Cerebellar nuclear complex (tissue), 1 donor: ENCODE results near the gene PRUNE2.

Experiments used
- DNase-seq, 2 experiments: peaks; one replicate each; lab custom pipeline; 2025; lab: John Stamatoyannopoulos, UW

Gene PRUNE2

DNA sequence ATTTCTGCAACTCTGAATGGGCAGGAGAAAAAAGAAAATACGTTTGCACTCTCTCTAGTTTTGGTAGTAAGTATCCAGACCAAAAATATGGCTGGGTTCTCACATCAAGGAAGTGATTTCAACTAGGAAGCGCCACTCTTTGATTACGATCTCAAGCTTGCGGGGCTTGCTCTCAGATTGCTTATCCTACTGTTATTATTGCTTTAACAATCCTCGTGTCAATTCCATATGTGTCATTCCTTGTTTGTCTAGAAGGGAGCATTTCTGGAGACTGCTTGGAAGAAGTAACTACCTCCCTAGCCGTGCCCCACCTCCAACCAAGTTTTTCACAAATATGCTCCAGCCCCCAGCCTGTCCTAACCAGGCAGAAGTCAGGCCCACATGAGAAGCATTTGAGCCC is 3.5 kb downstream of the PRUNE2 start:
- no peak for DNase-seq

DNA sequence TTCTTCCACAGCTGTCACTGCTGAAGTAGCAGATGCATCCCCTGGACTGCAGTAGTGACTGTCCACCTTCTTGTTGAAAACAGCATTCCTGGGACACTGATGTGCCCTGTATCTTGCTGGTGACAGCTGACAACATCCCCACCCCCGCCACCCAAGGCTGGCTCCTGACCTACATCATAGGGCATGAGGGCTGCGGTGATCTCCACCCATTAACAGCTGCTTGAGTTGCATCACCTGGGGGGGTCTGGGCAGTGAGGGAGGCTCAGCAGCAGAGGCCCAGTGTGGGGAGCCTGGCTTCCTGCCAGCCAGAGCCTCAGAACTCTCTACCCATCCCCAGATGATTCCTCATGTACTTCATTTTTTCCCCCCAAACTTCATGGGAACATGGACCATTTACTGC is 4.1 kb downstream of the PRUNE2 start:
- no peak for DNase-seq

DNA sequence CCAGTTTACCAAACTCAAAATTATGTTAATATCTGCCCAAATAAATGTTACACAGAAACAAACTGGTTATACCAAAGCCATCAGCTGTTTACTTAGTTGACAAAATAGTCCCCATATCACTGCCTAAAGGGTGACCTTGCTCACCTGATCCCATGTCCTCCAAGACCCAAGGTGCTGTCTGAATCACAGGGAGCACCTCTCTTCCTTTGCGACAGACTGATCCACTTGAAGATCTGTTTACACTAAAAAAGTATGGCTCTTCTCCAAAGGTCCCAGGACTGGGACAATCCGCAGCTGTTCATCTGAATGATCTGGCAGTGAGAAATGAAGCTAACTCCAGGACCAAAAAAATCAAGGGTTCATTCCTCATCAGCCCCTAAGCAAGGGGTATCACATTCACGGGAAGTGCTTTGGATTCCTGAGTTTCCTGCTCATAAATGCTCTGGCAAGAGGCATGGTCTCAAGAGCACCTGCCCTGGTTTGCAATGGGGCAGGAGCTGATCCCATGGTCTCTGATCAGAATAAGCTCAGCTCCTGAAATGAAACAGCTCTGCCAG is 5.0 kb downstream of the PRUNE2 start:
- DNase-seq, result no peak

DNA sequence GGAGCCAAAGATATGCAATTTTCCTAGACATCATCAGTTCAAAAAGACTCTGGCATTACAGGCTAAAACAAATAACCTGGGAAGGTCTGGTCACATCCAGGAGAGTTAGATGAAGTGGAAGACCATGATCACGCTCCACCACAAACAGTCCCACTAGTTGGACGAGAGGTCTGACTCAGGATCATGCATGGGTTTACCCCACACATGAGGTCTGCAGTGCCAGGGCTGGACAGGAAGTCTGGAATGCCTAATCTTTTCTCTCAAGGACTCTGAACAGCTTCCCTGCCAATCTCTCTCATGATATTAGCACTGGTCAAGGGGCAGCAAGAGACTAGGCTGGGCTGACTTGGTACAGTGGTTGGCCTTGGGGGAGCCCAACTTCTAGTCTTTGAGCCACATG is 7.1 kb downstream of the PRUNE2 start:
- DNase-seq, result no peak

DNA sequence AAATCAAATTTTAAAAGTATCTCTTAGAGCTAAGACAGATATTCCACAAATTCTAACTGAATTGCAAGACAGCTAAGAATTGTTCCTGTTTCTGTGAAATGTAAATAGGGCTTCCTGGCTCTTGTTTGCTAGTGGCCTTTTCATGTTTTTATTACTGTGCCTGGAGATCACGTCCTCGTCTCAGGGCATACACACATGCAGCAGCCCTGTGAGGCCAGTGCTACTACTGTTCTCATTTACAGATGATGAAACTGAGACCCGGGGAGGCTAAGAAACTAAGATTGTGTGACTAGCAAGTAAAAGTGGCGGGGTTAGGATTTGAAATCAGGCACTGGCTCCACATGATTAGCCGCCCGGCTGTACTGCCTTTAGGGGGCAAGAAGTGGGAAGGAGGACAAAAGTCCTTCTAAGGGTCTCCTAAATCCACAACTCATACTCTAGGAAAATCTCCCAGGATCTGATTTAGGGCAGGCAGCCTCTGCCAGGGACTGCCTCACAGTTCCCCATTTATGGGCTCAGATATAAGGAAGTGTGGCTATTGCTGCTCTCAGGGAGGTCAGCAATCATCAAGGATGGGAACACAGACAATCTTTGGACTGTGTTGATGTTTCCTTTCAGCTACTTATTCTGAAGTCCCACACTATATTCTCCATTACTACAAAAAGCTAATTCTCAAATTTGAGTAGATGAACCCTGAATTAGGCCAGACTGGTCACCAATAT is 7.9 kb downstream of the PRUNE2 start:
- DNase-seq, result no peak

DNA sequence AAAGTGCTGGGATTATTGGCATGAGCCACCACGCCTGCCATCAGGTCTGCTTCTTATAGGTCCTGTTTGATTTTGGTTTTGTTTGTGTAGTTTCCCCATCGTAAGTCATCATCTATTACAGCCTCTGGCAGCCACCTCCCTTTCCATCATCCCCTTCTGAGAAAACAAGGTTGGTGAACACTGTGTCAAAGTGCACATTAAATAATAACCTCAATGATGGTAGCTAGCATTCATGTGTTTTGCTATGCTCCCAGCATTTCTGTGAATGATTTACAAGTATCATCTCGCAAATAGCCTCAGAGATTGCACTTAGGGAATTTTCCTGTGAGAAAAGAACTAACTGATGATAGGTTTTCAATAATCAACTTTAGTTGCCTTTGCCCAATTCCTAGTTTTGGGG is 9.9 kb downstream of the PRUNE2 start:
- DNase-seq, result no peak

DNA sequence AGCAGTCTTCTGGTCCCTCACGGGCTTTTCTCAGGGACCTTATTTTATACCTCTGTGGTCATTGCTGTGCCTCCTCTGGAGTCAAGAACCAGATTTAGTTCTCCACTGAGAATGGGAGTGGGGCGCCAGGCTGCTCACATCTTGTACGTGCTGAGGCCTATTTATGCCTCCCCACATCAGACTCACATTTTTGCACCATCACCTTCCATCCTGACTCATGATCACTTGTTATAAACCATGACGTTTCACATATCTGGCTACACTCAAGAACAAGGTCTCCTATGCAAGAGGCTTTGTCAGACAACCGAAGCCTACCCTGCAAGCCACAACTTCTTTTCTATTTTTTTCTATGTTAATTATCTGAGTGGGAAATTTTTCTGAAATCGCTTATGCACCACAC is 10.7 kb downstream of the PRUNE2 start:
- no peak for DNase-seq

DNA sequence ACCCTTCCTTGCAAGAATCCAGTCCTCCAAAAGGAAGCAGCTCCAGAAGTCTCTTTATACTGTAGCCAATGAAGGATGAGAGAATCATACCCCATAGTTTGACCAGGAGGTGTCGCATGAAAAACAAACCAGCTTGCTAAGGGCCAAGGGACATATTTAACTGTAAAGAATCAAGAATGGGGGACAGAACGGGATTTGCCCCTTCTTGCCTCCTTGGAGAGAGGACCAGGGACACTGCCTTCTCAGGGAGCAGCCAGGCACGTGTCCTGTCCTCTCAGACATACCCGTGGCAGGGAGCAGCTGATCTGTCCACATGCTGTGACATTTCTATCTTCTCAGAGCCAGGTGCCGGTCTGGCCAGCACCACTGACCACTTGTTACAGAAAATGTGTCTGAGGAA is 11.7 kb downstream of the PRUNE2 start:
- DNase-seq, result no peak

DNA sequence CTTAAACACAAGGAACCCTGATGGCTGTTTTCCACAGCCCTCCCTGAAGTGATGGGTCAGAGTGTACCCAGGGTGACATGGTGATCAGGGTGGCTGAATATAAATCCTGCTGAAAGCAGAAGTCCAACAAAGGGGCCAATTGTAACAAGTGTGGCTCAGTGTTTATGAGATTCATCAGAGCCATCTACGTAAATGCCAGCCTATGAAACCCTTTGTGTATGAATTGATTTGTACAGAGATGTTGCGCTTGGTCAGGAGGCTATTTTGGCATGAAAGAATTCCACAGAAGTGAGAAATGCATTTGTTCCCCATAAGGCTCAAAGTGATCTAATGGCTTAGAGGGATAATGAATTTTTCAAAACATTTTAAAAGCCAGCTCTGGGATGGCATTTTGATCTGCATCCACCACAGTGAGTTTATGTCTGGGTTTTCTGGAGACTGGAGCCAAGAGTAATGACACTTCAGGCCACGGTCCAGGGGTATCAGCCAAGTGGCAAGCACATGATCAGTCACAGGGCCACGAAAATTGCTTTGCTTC is 12.4 kb downstream of the PRUNE2 start:
- DNase-seq, result no peak

DNA sequence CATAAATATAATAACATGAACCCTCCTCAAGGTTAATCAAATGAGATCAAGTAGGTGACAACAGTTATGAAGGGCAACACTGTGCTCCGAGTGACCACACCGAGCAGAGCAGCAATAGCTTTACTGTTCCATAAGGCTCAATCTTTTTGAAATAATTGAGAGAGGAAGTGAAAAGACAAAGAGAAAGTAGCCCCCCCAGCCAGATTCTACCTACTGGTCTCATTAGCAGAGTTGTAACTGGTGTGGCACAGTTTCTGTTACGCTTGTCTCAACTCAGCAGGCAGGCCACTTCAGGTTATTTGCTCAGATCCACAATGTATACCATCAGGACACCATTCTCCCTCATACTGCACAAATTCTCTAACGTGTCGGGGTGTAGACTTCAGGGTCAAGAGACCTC is 14.0 kb downstream of the PRUNE2 start:
- DNase-seq, result no peak

DNA sequence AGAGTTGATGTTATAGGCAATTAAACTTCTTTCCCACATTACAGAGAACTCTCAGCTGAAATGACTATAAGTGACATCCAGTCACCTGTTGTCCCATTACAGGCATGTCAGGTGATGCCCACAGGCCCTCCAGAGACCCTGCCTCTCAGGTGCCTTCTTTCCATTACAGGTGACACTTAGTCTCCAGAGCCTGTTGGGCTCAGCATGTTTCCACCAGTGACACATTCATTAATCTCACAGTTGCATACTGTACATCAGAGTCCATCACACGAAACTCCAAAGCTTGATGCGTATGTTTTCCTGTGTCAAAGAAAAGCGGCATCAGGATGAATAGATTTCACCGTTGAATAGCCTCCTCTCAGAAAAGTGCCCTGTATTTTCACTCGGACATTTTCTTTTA is 14.6 kb downstream of the PRUNE2 start:
- DNase-seq, result no peak

DNA sequence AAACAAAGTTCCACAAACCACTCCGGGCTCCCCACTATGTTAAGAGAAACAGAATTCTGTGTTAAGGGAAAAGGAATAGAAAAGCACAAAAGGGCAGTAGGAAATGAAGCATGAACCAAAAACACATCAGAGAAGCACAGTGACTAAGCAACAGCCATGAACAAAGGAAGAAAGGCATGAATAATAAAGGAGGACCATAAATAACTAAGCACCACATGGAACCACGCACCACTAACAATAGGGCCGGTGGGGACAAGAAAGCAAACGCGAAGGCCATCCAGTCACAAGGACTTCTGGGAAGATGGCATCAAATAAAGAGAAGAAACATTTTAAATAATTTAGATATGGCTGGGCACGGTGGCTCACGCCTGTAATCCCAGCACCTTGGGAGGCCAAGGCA is 18.0 kb downstream of the PRUNE2 start:
- no peak for DNase-seq

DNA sequence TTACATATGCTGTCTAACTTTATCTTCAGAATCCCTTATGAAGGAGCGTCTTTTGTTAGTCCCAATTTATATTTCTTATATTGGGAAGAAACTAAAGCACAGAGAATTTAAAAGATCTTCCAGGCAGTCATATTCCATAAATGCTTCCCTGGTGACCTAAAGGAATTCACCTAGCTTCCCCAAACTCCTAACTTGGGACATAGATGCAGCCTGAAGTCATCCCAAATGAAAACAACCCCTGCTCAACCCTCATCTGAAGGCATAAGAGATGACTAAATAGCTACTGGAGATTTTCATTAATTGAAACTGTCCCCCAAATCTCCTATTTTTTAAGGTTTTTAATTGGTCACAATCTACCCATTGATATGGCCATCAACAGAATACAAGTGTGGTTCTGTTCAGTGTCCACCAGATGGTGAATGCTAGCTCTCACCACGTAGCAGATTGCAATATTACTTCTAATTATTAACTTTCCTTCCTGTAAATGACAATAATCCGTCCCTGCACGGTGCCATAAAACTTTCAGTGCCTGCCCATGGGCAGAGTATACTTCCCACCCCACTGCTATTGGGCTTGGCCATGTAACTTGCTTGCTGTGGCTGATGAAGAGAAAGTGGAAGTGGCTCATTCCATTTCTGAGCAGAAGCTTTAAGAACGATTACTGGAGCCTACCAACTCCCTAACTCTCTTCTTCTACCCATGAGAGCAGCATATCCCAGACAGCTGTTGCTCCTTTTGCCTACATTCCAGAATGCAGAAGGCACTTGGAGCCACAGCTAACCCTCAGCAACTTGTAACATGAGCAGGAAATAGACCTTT is 18.7 kb downstream of the PRUNE2 start:
- no peak for DNase-seq

DNA sequence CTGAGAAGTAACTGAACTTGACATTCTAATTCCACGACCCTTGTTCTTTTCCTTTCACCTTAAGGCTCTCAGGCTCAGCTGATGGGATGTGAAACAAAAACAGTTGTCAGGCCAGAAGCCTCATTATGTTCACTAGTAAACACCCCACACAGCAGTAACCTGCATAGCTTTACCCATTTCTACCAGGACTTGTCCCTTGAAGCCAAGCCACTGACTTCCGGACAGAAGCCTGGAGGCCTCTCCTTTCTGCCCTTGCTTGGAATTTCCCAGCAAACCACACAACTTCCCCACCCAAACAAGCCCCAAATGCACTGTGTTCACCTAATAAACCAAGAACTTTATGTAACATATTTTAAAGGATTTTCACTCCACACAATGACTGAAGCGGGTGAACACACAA is 19.6 kb downstream of the PRUNE2 start:
- no peak for DNase-seq

DNA sequence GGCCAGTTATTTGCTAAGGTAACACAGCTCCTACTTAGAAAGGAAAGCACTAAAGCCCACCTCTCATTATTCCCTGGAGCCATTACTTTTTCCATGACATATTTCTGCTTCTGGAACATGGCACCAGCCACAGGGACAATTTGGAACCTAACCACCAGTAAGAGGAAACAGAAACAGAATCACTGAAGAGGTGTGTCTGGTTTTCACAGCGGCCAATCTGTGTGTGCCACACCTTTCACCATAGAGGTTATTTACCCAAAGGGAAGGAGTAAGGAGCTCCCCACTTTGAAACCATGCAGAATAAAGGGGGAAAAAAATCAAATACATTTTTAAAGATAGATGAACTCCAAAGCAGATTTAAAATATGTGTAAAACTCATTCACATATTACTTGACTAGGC is 21.1 kb downstream of the PRUNE2 start:
- no peak for DNase-seq

DNA sequence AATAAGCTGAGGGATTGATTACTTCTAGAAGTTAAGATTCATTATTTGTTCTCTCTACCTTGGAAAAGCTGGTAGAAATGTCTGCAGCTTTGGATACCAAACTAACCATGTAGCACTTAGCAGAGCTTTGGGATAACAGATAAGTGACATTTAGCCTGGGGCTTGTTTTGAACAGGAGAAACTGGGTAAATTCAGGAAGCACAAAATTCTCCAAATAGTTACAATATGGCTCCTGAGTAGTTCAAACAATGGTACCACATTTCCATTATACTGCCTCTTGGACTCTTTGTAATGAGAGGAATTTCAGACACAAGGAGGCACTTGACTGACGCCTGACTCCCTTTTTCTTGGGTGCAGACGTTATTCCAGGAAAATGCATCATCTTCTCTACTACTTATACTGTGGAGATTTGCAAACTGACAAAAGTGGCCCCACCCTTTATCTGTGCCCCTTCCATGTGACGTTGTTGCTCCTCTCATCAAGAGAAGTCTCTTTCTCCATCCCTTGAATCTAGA is 22.5 kb downstream of the PRUNE2 start:
- DNase-seq, result no peak

DNA sequence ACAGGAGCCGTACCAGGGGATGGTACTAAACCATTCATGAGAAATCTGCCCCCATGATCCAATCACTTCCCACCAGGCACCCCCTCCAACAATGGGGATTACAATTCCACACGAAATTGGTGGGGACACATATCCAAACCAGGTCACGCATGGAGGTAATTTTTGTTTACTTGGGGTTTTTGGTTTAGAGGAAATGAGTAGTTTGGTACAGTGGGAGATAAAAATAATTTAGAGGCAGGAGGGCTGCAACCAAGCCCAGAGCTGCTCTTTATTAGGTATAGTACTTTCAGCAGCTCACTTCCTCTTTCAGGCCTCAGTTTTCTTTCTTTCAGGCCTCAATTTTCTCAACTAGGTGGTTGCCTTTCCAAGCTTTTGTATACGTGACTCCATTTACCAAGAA is 23.2 kb downstream of the PRUNE2 start:
- DNase-seq, result no peak

DNA sequence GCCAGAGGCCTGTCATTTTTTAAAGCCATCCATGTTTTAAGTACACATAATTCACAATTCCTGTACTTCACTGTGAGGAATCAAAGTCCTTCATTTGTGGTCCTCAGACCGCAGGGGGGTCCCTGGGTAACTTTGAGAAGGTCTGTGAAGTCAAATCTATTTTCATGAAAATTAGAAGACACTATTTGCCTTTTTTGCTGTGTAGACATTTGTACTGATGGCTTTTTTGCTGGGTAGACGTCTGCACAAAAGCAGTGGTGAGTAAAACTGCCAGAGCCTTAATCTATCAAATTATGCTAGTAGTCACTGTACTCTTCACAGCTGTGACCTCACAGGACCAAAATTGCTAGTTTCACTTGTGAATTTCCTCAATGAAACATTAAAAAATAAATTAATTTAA is 25.7 kb downstream of the PRUNE2 start:
- no peak for DNase-seq

DNA sequence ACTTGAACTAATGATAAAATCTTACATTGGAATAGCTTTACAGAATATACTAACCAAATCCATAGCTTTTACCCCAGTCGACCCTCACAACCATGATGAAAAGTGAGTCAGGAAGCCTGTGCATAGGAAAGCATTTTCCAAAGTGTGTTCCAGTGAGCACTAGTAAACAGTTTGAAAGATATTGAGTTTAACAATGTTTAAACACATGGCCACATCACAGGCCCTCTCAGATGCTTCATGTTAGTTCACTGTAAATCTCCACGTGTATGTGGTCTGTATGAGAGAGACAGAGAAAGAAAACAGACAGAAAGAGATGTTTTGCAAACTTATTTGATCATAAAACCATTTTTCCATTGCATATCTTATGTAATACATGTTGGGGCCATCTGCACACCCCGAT is 27.0 kb downstream of the PRUNE2 start:
- DNase-seq, result no peak

DNA sequence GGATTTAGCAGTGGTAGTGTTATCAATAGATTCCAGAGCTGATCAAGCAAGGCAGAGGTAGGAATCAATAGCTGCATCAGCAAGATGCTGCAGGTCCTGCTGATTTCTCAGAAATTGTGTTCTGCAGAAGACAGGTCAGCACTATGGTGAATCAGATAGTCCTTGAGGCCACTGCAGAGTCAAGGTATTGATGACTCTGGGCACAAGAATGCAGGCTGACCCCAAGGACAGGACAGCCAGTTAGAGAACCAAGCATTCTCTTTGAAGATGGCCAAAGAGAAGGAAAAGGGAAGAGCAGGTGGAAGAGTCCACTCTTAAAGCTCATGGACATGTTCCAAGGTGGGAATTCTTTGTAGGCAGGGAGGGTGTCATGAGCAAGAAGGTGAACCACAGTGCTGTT is 28.0 kb downstream of the PRUNE2 start:
- DNase-seq, result no peak

DNA sequence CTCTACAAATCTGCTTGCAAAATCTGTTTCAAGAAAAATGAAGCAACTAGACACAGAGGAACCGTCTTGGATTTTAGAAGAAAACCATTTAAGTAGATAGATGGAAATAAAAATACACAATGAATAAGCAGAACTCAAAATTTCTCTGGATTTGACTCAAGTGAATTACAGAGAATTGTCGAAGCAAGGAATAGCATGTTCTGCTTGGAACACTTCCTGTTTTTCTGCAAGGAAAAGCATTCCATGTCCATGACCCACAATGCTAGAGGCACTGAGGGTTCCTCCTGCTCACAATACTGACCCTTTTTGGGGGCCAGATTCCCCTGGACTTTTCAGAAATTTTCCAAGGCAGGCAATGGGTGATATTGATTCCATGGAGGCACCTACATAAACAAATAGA is 29.8 kb downstream of the PRUNE2 start:
- no peak for DNase-seq

DNA sequence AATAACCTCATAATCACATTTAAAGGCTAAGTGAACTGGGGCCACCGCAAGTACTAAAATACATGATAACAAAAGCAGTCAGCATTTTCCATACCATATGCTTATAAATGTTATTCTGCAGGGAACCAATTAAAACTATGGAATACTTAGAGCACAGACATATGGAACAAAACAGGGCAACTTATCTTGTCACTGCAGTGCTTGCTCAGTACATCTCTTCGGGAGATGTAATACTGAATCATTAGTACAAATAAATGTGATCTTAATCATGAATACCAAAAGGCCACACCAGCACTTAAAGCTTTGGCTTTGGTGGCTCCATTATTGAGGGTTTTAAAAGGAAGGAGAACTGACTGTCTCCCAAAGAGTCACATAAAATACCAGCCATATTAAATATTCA is 32.1 kb downstream of the PRUNE2 start:
- no peak for DNase-seq
